HEK293T (cell line): Measurements from ENCODE around the gene OR5D18.
"Not testable (repeated sequence)": the region's sequence is repeated elsewhere in the genome, so short reads cannot be mapped to it uniquely, and the experiment has no call there.

Experiments used
- CTCF ChIA-PET: fragments of 350-600 bp; formaldehyde crosslinking; extraction: SDS; loops from one replicate; lab custom pipeline; 2021; ENCODE audit warnings: antibody characterized with exemption, inconsistent platforms; lab: Yijun Ruan, JAX
- POLR2A ChIA-PET: fragments of 350-600 bp; formaldehyde crosslinking; extraction: SDS; loops from one replicate; lab custom pipeline; 2020; ENCODE audit warnings: antibody characterized with exemption, inconsistent platforms; lab: Yijun Ruan, JAX
- DNase-seq: peaks from one replicate; pipeline ENCODE4 v3.0.0; 2012; ENCODE audit warnings: mixed read lengths; ENCODE audit errors: extremely low spot score
- ARNT ChIP-seq: fragments of 450-650 bp; IDR thresholded peaks from 2 replicates; pipeline ENCODE4 v1.6.1; 2017; ENCODE audit warnings: mild to moderate bottlenecking
- BHLHE40 ChIP-seq: fragments of 450-650 bp; IDR thresholded peaks from 2 replicates; pipeline ENCODE4 v1.6.1; 2016; ENCODE audit warnings: mild to moderate bottlenecking, moderate library complexity, borderline replicate concordance
- ELF4 ChIP-seq: fragments of 450-650 bp; IDR thresholded peaks from 2 replicates; pipeline ENCODE4 v1.6.1; 2017; ENCODE audit warnings: antibody characterized with exemption
- FOXA1 ChIP-seq: fragments of 450-650 bp; IDR thresholded peaks from 2 replicates; pipeline ENCODE4 v1.6.1; 2016; ENCODE audit warnings: mild to moderate bottlenecking
- FOXK2 ChIP-seq: fragments of 450-650 bp; IDR thresholded peaks from 2 replicates; pipeline ENCODE4 v1.6.1; 2016; ENCODE audit warnings: mild to moderate bottlenecking
- FOXM1 ChIP-seq: fragments of 450-650 bp; IDR thresholded peaks from 2 replicates; pipeline ENCODE4 v1.6.1; 2017; ENCODE audit warnings: mild to moderate bottlenecking, borderline replicate concordance
- HDGF ChIP-seq: fragments of 450-650 bp; IDR thresholded peaks from 2 replicates; pipeline ENCODE4 v1.6.1; 2017; ENCODE audit warnings: antibody characterized with exemption, borderline replicate concordance
- L3MBTL2 ChIP-seq: fragments of 450-650 bp; conservative IDR thresholded peaks from 2 replicates; pipeline ENCODE4 v1.6.1; 2016; ENCODE audit warnings: mild to moderate bottlenecking
- NFRKB ChIP-seq: fragments of 450-650 bp; IDR thresholded peaks from 2 replicates; pipeline ENCODE4 v1.6.1; 2016; ENCODE audit warnings: mild to moderate bottlenecking, moderate library complexity
- SP1 ChIP-seq: fragments of 450-650 bp; IDR thresholded peaks from 2 replicates; pipeline ENCODE4 v1.6.1; 2017
- TF ChIP-seq, protein P1 (sequence below): fragments of 450-650 bp; IDR thresholded peaks from 2 replicates; pipeline ENCODE4 v1.6.1; 2016

Gene OR5D18

DNA sequence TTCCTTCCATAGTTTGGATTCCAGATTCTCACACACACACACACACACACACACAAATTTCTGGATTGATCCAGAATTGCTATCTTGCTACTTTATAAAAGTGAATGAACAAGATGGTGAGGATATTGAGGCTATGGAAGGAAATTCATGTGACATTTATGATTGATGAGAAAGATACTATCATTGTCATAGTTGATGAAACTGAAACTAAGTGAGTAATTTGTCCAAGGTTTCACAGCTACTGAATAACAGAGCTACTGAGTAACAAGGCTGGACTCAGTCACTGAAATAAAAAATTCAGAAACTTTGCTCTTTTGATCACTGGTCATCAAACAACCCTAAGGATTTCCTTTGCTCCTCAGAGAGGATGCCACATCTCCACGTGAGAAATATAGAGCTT lies 35.3 kb downstream of the OR5D18 start:
- CTCF ChIA-PET: no interaction called here
- TF ChIP-seq ELF4 (no peak), L3MBTL2 (no peak), HDGF (no peak), FOXK2 (no peak), NFRKB (no peak), SP1 (no peak), FOXM1 (no peak), ARNT (no peak), BHLHE40 (no peak), FOXA1 (no peak)
- TF ChIP-seq, protein P1, sequence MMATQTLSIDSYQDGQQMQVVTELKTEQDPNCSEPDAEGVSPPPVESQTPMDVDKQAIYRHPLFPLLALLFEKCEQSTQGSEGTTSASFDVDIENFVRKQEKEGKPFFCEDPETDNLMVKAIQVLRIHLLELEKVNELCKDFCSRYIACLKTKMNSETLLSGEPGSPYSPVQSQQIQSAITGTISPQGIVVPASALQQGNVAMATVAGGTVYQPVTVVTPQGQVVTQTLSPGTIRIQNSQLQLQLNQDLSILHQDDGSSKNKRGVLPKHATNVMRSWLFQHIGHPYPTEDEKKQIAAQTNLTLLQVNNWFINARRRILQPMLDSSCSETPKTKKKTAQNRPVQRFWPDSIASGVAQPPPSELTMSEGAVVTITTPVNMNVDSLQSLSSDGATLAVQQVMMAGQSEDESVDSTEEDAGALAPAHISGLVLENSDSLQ: no peak
- POLR2A ChIA-PET: no interaction called here
- DNase-seq: no peak

DNA sequence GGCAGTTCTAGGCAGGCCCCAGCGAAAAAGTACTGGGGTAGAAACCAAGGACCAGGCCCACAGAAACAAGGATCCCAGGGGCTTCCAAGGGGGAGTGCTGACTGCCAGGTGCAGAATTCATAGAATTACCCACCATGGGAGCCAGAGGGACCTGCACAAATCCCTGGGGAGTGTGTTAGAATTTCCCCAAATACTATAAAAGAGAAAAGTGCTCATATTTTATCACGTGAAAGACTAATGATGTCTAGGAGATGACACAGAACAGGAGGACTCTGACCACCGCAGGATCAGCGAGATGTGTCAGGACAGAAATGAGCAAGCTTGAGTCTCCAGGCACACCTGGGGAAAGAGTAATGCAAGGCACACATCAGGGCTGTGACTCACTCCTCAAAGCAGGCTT lies 47.9 kb downstream of the OR5D18 start:
- POLR2A ChIA-PET, CTCF ChIA-PET: not testable (repeated sequence)

More for the DNA sequence above, 47.9 kb downstream of the OR5D18 start:
- DNase-seq: not testable (repeated sequence)
